GM19467 (cell line): ENCODE data around the gene AHRR.

Experiments
- ATAC-seq: cut with Tn5 transposase; IDR thresholded peaks from one replicate; pipeline ENCODE4 v1.9.1; 2021; ENCODE audit warnings: mild to moderate bottlenecking, moderate library complexity; ENCODE audit not compliant: unreplicated experiment

The AHRR gene

DNA sequence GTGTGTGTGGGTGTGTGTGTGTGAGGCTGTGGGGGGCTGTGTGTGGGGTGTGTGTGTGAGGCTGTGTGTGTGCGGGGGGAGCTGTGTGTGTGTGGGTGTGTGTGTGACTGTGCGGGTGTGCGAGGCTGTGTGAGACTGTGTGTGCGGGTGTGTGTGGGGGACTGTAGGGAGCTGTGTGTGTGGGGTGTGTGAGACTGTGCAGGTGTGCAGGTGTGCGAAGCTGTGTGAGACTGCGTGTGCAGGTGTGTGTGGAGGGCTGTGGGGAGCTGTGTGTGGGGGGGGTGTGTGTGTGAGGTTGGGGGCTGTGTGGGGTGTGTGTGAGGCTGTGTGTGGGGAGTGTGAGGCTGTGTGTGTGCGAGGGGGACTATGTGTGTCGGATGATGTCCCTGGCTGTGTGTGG, 23.2 kb downstream of the AHRR start:
- no peak for ATAC-seq

DNA sequence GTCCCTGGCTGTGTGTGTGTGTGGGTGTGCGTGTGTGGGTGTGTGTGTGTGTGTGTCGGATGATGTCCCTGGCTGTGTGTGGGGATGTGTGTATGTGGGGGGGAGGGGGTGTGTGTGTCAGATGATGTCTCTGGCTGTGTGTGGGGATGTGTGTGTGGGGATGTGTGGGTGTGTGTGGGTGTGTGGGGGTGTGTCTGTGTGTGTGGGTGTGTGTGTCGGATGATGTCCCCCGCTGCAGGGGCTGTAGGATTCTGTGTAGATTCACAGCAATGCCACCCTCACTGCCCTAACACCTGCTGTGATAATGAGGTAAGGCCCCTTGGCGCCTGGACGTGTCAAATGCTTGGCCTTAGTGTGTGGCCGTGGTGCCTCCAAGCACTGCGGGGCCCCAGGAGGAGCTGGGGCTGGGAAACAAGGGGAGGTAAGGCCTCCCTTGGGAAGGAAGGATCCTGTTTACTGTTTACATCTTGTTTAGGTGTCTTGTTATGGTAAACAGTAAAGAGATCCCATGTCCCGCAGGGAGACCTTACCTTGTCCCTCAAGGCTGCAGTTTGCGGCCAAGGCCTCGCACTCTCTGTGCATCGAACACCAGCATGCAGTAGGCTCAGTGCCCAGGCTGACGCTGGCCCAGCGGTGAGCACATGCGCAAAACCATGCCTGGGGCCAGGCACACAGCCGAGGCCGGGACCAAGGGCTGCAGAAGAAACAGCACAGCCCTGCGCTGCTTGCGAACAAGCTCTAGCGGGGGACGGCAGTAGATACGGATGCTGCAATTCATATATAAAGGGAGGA, 24.1 kb downstream of the AHRR start:
- ATAC-seq, result no peak

DNA sequence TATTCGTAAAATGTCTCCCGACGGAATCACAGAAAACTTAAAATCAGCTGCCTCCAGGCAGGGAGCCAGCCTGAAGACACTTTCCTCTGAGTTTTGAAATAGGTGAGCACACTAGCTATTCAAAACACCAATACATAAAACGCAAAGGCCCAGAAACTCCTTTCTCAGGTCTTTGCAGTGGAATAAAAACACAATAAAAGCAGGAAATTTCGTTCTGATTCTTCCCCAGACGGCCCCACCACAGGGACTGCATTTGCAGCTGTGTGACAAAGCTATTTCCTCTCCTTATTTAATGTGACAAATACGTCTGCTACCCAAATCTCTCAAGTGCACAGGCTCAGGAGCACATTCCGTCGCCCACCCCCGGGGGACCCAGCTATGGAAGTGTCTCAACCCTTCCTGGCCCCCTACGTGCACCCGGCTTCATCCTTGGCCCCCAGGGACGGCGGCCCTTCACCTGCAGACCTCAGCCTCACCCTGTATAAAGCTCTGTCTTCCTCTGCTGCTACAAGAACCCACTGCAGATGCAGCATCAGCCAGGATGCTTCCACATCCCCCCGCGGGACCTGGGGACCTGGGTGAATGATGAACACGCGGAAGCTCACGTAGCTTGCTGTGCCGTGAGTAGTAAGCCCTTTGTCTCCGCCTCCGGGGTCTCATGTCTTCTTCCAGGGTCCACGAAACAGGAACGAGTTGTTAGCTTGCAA, 24.9 kb downstream of the AHRR start:
- no peak for ATAC-seq

DNA sequence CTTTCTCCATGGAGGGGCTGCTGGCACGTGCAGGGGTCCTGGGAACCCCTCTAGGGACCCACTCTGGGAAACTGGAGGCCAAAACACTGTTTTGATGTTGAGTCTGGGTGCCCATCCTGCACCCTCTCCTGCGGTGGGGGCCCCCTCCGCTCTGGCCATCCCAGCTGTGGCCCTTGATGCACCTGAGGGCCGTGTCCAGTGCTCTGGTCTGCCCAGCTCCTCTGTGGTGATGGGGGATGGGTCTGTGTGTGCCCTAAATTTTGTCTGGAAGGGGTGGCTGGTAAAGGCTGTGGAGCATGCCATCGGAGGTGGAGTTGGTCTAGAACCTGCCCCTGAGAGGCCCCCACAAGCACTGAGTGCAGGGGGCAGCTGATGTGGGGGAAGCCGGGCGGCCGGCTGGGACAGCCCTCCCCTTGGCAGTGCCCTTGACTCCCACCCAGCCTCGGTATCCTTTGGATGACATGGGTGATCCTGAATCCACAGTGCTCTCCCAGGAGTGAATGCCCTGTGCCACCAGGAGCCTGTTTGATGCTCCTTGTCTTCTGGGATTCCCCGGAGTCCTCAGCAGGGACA, 26.3 kb downstream of the AHRR start:
- no peak for ATAC-seq

DNA sequence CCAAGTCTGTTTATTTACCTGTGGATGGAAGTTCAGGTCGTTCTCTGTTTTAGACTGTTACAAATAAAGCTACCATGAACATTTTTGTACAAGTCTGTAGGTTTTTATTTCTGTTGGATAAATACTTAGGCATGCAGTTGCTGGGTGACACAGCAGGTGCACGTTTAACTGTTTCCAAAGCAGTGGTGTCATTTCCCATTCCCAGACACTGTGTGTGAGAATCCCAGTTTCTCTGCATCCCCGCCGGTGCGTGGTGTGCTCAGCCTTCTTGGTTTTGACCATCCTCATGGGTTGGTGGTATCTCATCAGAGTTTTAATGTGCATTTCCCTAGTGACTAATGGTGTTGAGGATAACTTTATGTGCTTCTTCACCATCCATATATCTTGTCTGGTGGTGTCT, 27.2 kb downstream of the AHRR start:
- no peak for ATAC-seq

DNA sequence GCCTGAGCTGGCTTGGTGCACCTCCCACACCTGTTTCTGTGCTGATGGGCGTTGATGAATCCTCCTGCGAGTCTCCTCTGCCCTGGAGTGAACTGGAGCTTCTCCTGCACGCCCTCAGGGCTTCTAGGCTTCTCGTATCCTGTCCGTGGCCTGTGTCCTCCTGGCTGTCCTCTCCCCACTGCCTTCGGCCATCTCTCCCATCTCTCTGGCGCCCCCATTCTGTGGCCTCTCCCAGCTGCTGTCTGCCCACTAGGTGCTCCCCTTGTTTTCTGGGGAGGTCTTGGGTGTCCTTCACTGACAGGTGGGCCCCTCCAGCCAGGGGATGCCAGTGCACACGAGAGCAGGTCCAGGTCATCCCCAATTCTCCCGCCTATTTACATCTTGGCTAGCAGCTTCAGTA, 28.8 kb downstream of the AHRR start:
- ATAC-seq, result no peak

DNA sequence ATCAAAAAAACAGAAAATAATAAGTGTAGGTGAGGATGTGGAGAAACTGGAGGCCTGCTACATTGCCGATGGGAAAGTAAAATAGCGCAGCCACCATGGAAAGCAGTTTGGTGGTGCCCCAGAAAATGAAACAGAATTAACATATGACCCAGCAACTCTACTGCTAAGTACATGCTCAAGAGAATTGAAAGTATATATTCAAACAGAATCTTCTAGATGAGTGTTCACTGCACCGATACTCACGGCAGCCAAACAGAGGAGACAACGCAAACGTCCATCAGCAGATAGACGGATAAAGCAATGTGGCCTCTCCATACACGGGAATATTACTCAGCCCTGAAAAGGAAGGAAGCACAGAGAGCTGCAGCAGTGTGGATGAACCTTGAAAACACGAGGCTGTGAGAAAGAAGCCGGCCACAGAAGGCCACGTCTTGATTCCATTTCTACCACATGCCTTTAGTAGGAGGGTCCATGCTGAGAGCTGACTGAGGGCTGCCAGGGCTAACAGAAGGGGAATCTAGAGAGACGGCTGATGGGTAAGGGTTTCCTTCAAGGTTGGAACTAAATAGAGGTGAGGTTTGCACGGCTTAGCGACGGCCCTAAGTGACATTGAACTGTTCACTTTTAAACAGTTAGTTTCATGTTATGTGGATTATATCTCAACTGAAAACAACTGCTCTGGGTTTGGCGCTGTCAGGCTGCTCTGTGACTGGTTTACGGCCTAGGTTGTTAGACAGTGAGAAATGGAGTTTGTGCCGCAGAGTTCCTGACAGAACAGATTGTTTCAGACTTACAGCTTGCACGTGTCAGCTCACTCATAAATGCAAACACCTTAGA, 29.8 kb downstream of the AHRR start:
- no peak for ATAC-seq

DNA sequence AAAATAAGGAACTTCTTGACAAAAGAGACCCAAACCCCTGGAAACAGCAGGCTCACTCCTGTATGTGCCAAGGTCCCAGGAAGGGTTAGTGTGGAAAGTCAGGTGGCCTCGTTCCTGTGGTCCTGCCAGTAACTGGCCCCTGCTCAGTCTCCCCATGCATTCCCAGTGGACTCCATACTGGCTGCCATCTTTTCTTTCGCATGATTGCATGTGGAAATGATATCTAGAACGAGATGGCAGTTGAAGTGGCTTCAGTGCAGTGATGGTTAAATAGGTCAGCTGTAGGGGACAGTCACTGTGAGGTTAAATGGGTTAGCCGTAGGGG, 30.4 kb downstream of the AHRR start:
- no peak for ATAC-seq

DNA sequence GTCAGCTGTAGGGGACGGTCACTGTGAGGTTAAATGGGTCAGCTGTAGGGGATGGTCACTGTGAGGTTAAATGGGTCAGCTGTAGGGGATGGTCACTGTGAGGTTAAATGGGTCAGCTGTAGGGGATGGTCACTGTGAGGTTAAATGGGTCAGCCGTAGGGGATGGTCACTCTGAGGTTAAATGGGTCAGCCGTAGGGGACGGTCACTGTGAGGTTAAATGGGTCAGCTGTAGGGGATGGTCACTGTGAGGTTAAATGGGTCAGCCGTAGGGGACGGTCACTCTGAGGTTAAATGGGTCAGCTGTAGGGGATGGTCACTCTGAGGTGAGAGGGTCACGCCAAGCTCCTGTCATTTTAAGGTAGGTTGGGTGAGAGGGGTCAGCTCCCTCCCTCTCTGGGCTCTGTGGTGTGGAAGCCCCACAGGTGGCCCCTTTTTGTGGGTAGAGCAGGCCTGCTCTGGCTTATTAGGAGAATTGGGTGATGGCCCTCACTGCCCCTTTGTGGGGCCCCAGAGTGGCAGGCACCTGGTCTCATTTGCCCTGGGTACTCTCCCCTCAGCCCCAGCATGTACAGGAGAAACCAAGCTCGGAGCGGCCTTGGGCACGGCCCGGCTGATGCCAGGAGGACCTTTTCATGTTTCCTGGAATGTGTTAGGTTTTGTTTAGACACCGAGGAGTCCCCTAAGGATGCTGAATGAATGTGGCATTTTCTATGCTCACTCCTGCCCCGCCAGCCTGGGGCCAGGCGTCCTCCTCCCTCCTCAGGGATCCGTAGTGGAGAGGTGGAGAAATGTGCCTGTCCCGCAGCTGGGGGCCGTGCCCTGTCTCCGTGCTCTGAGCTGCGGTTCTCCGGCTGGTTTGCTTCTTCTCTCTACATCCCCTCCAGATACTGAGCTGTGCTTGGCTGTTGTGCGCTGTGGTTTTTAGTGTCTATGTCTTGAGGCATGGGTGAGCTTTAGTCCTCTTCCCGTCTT, 31.4 kb downstream of the AHRR start:
- ATAC-seq, result no peak

DNA sequence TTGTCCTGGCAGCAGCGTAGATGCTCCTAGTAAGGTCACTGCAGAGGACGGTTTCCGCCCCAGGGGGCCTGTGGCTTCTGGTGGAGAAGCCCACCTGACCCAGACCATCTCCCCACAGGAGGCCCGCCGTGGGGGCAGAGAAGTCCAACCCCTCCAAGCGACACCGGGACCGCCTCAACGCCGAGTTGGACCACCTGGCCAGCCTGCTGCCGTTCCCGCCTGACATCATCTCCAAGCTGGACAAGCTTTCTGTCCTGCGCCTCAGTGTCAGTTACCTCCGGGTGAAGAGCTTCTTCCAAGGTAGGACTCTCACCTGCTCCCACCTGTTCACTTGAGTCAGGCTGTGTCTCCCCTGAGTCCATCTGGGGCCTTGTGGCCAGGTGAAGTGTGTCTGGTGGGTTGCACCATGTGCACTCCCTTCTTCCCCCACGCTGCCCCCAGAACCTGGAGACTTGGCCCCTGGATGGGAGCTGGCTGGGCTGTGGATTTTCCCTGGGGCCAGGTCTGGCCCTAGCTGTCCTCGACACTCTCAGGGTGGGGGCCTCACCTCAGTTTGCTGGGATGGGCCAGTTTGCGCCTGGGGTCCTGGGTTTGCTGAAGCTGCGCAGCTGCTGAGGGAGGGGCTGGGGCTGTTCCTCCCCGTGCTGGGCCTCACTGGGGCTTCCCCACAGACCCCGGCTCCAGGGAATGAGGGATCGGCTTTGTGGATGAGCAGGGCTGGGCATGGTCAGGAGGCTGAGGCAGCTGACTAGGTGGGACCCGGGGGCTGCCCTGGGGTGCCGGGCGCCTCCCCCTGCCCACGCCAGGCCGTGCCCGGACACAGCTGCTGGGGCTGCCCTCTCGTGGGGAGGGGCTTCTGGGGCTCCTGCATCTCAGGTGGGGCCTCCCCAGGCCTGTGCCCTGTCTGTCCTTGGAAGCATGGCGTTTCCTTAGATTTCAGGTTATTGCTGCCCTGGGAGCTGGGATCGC, 32.4 kb downstream of the AHRR start:
- ATAC-seq, result no peak

DNA sequence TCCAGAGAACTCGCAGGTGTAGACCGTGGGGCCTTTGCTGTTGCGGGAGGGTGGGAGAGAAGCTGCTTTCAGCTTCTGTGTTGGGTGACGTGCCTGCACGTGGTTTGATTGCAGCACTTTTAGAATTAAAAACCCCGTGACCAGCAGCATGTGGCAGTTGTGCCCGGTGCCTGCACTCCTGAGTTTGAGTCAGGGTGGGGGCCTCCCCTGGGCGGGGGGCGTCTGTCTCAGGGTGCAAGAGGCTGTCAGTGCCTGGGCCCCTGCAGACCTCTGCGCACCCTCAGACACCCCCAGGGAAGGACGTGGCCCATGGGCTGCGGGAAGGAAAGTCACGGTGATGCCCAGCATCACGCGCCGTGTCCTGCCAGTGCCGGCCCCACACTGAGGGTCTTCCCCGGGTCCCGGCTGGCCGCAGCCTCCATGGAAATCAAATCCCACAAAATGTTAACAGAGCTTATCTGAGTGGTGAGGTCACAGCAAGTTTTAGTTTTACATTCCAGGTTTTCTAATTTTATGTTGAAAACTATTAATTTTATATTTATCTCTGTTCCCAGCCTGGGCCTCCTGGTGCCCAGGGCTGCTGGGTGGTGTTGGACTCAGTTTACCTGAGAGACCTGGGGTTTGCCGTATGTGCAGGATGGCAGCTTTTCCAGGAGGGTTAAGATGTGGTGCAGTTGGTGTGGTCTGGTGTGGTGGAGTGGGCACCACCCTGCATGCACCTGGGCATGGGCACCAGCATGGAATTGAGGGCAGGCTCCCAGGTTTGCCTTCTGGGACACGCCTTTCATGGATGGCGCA, 33.3 kb downstream of the AHRR start:
- ATAC-seq, result no peak

DNA sequence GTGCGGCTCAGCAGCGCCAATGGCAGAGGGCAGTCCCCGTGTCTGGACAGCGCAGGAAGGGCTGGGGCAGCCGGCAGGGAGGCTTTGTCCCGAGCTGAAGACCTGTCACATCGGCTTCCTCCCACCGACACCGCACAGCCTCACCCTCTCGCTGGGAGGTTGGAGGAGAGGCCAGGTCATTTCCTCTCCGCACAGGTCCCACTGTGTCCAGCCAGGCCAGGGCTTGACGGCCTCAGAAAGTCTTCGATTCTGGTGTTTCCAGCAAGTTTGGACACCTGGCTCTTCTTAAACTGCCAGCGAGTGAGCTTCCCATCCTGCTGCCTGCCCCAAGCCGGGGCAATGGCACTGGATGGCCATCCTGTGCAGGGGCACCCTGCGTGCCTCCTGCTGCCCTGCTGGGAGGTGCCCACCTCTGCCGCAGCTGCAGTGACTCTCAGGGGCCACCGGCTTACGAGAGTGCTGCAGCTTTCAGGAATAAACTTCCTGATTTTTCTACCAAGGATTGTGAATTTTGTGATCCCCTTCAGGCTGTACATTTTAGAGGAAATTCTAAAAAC, 33.9 kb downstream of the AHRR start:
- no peak for ATAC-seq

DNA sequence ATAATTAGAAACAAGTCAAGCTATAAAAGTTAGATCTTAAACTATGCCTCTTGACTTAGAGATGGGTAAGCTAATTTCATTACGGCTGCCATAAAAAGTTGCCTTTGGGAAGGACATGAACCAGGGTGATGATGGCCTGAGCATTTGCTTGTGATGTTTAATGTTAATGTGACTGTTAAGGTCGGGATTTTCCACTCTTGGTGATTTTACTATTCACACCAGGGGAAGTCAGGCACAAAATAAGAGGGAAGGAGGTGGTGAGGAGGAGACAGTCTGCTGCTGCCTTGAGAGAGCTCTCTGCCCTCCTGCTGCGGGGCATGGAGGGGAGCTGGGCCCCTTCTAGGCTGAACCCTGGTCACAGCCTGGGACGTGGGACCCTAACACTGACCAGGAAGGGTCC, 34.4 kb downstream of the AHRR start:
- no peak for ATAC-seq

DNA sequence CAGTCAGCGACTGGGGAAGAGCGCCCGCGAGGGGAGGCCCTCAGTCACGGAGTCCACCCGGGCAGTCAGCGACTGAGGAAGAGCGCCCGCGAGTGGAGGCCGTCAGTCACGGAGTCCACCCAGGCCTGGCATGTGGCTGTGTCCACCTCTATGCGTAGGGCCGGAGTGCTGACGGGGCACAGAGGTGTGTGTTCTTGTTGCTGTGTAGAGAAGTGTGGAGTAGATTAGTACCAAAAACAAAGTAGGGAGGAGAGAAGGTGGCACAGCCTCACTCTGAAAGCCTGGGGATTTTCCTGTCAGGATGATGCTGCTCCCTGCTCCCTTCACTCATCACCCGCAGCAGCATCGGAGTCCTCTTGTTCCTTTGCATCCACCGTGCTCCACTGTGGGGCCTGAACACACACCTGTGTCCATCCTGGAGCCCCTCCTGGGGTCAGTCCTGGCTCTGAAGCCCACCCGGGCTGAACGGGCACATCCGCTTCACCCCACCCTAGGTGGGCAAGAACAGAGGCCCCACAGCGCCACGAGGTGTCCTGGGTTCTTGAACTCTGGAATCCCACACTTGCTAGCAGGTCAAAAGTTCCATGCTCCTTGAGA, 37.9 kb downstream of the AHRR start:
- no peak for ATAC-seq

DNA sequence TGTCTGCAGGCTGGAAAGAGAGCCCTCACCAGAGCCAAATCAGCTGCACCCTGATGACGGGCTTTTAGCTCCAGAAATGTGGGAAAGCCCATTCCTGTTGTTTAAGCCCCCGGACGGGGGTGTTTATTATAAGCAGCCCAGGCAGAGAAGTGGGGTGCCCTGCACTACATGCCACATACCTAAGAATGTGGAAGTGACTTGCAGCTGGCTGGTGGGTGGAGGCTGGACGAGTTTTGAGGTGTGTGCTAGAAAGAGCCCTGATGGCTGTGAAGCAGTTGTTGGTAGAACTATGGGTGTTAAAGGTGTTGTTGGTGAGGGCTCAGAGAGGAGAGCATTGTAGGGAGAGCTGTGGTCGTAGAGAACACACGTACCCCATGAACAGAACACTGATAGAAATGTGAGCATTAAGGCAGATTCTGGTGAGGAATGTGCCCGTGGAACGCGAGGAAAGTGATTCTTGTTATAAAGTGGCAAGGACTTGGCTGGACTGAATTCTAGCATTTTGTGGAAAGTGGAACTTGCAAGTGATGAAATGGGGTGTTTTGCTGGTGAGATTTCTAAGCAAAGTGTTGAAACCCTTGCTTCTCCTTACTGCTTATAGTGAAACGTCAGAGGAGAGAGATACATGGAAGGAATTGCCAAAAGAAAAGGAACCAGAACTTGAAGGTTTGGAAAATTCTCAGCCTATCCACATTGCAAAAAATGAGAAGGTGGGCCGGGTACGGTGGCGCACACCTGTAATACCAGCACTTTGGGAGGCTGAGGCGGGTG, 38.9 kb downstream of the AHRR start:
- ATAC-seq, result no peak

DNA sequence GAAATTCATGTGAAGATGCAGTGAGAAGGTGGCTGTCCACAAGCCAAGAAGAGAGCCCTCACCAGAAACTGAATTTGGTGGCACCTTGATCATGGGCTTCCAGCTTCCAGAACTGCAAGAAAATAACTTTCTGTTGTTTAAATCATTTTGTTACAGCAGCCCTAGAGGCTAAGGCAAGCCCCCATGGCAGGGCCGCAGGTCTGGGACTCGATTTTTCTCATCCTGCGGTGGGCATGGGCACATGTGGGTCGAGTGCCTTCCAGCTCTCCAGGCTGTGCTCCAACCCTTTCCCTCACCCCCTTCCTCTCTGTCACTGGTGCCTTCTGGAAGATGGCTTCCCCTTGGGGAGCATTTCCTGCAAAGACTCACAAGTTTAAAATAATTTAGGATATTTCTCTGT, 40.7 kb downstream of the AHRR start:
- no peak for ATAC-seq
